ENCODE measurements around the gene DPM3. TPM values are rescaled to one million over a fixed set of nuclear protein-coding genes. Genes with fewer than 3 reads are reported as not detected.

DPM3 gene
- total RNA-seq, 1 donor from 2014 or later: 49.7 TPM

DNA sequence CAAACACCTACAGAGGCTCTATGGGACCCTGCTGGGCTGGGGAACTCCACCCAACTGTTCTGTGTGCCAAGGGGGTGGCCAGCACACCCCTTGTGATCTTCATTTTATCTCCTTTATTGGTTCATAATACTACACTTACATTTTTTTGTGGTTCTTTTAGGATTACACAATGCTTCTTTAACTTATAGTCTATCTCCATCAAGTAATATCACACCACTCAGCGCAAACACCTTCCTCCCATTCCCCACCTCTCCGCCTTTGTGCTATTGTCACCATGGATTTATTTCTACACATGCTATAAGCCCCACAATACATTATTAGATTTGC is 45.7 kb downstream of the DPM3 start:
- peaks cover 33% of the 10 kb centered on the region for H3K4me1 Mint-ChIP-seq
- peak overlapping the region; percentile 33 for H3K27ac Mint-ChIP-seq
- H3K9me3 Mint-ChIP-seq: no peaks in the 10 kb centered on the region
- no peak overlapping the region for H3K4me3 Mint-ChIP-seq
- DNase-seq (ENCODE audit: low spot score in 2 of 2, unreplicated experiment in 2 of 2): no peak
- peaks cover 1% of the 10 kb centered on the region for H3K27me3 Mint-ChIP-seq (ENCODE audit: low read depth)
- H3K36me3 Mint-ChIP-seq: no peaks in the 10 kb centered on the region
- TF ChIP-seq, protein P1, sequence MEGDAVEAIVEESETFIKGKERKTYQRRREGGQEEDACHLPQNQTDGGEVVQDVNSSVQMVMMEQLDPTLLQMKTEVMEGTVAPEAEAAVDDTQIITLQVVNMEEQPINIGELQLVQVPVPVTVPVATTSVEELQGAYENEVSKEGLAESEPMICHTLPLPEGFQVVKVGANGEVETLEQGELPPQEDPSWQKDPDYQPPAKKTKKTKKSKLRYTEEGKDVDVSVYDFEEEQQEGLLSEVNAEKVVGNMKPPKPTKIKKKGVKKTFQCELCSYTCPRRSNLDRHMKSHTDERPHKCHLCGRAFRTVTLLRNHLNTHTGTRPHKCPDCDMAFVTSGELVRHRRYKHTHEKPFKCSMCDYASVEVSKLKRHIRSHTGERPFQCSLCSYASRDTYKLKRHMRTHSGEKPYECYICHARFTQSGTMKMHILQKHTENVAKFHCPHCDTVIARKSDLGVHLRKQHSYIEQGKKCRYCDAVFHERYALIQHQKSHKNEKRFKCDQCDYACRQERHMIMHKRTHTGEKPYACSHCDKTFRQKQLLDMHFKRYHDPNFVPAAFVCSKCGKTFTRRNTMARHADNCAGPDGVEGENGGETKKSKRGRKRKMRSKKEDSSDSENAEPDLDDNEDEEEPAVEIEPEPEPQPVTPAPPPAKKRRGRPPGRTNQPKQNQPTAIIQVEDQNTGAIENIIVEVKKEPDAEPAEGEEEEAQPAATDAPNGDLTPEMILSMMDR (IDR thresholded peaks at IDR 0.05; ENCODE audit: unreplicated experiment): no peak

DNA sequence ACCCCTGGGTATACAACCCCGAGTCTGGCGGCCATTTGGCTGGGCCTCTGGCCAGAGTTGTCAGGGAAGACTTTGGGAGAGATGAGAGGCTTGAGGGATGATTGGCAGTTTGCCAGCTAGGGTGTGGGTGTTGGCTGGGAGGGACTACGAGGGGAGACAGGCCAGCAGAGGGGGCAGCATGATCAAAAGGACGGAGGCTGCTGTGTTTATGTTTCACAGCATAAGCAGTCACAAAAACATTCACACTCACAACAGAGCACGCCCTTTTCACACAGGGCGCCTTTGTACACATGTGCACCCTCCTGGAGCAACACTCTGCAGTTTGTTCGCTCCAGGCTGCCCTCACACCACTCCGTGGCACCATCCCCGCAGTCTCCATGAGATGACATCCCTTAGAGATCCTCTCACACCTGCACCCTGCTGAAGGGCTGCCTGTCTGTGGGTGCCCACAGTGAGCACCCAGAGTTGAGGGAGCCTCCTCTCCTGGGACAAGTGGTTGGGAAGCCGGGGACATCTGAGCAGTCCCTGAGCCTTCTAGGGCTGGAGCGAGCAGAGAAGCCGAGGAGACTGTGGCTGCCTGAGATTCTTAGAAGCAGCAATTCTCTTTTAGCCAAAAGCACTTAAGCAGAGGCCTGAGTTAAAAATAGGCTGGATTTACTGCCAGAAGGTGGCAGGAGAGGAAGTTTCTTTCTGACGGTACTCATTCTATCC is 46.3 kb downstream of the DPM3 start:
- peak; percentile 59 to 74 for DNase-seq (ENCODE audit: low spot score in 2 of 2, unreplicated experiment in 2 of 2)
- Mint-ChIP-seq H3K4me1 (peaks cover 33% of the 10 kb centered on the region), H3K4me3 (no peak overlapping the region), H3K27ac (peak overlapping the region; percentile 93), H3K27me3 (ENCODE audit: low read depth) (peaks cover 1% of the 10 kb centered on the region), H3K36me3 (no peaks in the 10 kb centered on the region), H3K9me3 (no peaks in the 10 kb centered on the region)
- TF ChIP-seq, protein P1 (IDR thresholded peaks at IDR 0.05; ENCODE audit: unreplicated experiment): peak; percentile 18

DNA sequence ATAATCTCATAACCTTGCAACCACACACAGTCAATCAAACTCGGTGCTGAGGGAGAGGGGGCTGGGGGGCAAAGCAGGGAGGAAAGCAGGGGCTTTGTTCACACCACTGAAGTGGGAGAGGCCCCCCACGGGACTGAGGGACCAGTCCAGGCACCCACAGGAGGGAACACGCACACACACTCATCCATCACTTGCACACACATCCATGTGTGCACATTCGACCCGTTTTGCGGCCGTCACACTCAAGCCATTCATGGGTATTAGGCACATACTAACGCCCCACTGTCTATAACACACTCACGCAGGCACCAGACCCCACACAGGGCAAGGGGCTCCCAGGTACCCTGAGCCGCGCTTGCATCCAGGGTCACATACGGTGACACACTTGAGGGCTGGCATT is 47.7 kb downstream of the DPM3 start:
- Mint-ChIP-seq H3K9me3 (no peaks in the 10 kb centered on the region), H3K27ac (peak overlapping the region; percentile 56), H3K4me3 (no peak overlapping the region), H3K4me1 (peaks cover 33% of the 10 kb centered on the region), H3K27me3 (ENCODE audit: low read depth) (no peaks in the 10 kb centered on the region), H3K36me3 (no peaks in the 10 kb centered on the region)
- TF ChIP-seq, protein P1 (IDR thresholded peaks at IDR 0.05; ENCODE audit: unreplicated experiment): no peak
- DNase-seq (ENCODE audit: low spot score in 2 of 2, unreplicated experiment in 2 of 2): no peak

DNA sequence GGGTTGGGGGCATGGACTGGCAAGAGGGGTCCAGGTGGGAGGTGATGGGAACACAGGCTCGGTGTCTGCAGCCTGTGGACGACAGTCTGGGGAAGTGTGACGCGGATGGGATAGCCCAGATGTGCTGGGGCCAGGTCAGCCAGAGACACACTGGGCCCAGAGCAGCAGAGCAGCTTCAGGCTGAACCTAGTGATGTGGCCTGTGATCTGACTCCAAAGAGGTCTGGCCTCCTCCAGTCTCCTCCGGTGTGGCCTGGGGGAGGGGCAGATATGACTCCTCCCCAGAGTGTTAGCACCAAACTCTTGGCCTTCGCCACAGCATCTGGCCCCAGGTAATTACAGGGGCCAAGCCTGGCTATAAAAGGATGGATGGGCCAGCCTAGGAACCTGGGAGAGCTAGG is 48.2 kb downstream of the DPM3 start:
- Mint-ChIP-seq H3K27me3 (ENCODE audit: low read depth) (no peaks in the 10 kb centered on the region), H3K9me3 (no peaks in the 10 kb centered on the region), H3K4me3 (no peak overlapping the region), H3K36me3 (no peaks in the 10 kb centered on the region), H3K27ac (no peak overlapping the region), H3K4me1 (peaks cover 33% of the 10 kb centered on the region)
- TF ChIP-seq, protein P1 (IDR thresholded peaks at IDR 0.05; ENCODE audit: unreplicated experiment): no peak
- no peak for DNase-seq (ENCODE audit: low spot score in 2 of 2, unreplicated experiment in 2 of 2)

DNA sequence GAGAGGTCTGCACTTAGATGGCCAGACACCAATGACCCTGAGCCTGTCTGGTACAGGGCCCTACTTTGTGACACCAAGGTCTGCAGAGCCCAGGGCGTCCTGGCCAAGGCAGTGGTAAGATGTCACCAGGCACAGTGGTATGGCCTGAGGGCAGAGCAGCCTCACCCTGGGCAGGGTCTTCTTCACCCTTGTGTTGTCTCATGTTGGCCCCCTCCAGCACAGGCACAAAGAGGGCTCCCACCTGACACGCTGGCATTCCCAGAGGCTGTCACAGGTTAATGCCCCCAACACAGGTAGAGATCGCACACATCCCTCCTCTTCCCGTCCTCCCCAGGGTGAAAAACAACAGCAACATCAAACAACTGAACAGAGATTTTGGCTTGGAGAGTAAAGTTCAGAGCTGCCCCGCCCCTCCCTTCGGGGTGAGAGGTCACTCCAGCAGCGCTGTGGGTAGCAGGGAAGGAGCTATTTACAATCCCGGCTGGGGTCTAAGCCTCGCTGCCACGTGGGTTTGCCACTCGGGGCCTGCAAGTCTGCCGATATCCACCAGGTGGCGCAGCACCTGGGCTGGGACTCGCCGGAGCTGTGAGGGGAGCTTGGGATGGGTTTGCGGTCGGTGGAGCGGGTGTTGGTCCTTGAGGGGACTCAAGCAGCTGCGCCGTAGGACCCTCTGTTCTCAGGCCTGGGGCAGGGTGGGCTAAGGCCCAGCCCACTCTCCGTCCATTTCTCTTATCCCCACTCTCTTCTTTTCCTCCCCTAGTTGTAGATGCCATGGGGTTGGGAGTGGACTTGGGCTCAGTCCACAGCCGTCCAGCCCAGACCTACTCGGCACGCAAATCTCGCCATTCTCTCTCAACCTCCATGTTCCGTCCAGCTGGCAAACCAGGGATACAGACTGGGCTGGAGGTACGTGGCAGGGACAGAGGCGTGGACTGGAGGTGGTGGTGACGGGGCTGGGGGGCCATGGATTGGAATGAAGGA is 49.0 kb downstream of the DPM3 start:
- H3K4me1 Mint-ChIP-seq: peaks cover 33% of the 10 kb centered on the region
- no peak overlapping the region for H3K27ac Mint-ChIP-seq
- no peaks in the 10 kb centered on the region for H3K36me3 Mint-ChIP-seq
- peak; percentile 69 to 95 for DNase-seq (ENCODE audit: low spot score in 2 of 2, unreplicated experiment in 2 of 2)
- H3K9me3 Mint-ChIP-seq: no peaks in the 10 kb centered on the region
- no peak overlapping the region for H3K4me3 Mint-ChIP-seq
- TF ChIP-seq, protein P1 (IDR thresholded peaks at IDR 0.05; ENCODE audit: unreplicated experiment): peak; percentile 98
- no peaks in the 10 kb centered on the region for H3K27me3 Mint-ChIP-seq (ENCODE audit: low read depth)

Other genes with a start within 250 kb of the DPM3 start
- 19.7 to 21.2 TPM (median 20.5 TPM) in 3 replicates for gene PMVK, start 203.8 kb downstream of the DPM3 start, total RNA-seq
- gene PBXIP1, start 184.4 kb downstream of the DPM3 start, total RNA-seq: 53.8 to 56.2 TPM (median 56.2 TPM) in 3 replicates
- gene PYGO2, start 178.7 kb downstream of the DPM3 start, total RNA-seq: 43.8 to 47.3 TPM (median 44.6 TPM) in 3 replicates
- gene SHC1, start 169.8 kb downstream of the DPM3 start, total RNA-seq: 115 to 132 TPM (median 117 TPM) in 3 replicates
- gene CKS1B, start 165.8 kb downstream of the DPM3 start, total RNA-seq: 64.0 to 70.9 TPM (median 68.2 TPM) in 3 replicates
- gene FLAD1, start 157.2 kb downstream of the DPM3 start, total RNA-seq: 46.8 to 49.6 TPM (median 48.3 TPM) in 3 replicates
- 0.49 to 1.3 TPM (median 0.87 TPM) in 3 replicates for gene LENEP, start 146.9 kb downstream of the DPM3 start, total RNA-seq
- 19.9 to 21.7 TPM (median 21.7 TPM) in 3 replicates for gene ZBTB7B, start 137.7 kb downstream of the DPM3 start, total RNA-seq
- gene DCST2, start 106.8 kb downstream of the DPM3 start, total RNA-seq: 1.8 to 2.9 TPM (median 1.9 TPM) in 3 replicates
- 0.58 TPM in 1 of 3 replicates, not detected in the others for gene DCST1, start 106.7 kb downstream of the DPM3 start, total RNA-seq
- gene ADAM15, start 89.2 kb downstream of the DPM3 start, total RNA-seq: 32.7 to 36.1 TPM (median 36.1 TPM) in 3 replicates
- gene EFNA4, start 76.8 kb downstream of the DPM3 start, total RNA-seq: 30.8 to 31.2 TPM (median 30.9 TPM) in 3 replicates
- gene EFNA3, start 61.7 kb downstream of the DPM3 start, total RNA-seq: 14.6 to 17.8 TPM (median 15.4 TPM) in 3 replicates
- gene EFNA1, start 12.7 kb downstream of the DPM3 start, total RNA-seq: 92.4 to 94.8 TPM (median 93.1 TPM) in 3 replicates
- 25.6 to 33.5 TPM (median 25.9 TPM) in 3 replicates for gene SLC50A1, start 4.7 kb downstream of the DPM3 start, total RNA-seq
- 120 to 143 TPM (median 123 TPM) in 3 replicates for gene KRTCAP2, start 32.8 kb upstream of the DPM3 start, total RNA-seq
- gene TRIM46, start 33.3 kb upstream of the DPM3 start, total RNA-seq: 5.7 to 6.6 TPM (median 6.3 TPM) in 3 replicates
- gene THBS3, start 67.4 kb upstream of the DPM3 start, total RNA-seq: 53.1 to 57.9 TPM (median 54.0 TPM) in 3 replicates
- gene MTX1, start 68.2 kb upstream of the DPM3 start, total RNA-seq: 33.9 to 35.7 TPM (median 33.9 TPM) in 3 replicates
- 51.9 to 56.1 TPM (median 56.0 TPM) in 3 replicates for gene ENTREP3, start 115.0 kb upstream of the DPM3 start, total RNA-seq
- 46.8 to 50.5 TPM (median 49.8 TPM) in 3 replicates for gene SCAMP3, start 121.8 kb upstream of the DPM3 start, total RNA-seq
- gene CLK2, start 133.0 kb upstream of the DPM3 start, total RNA-seq: 104 to 108 TPM (median 105 TPM) in 3 replicates
- 12.9 to 13.6 TPM (median 13.1 TPM) in 3 replicates for gene HCN3, start 136.9 kb upstream of the DPM3 start, total RNA-seq
- gene PKLR, start 160.9 kb upstream of the DPM3 start, total RNA-seq: 0.11 TPM in 1 of 3 replicates, not detected in the others
- 153 to 166 TPM (median 162 TPM) in 3 replicates for gene FDPS, start 168.3 kb upstream of the DPM3 start, total RNA-seq
- 55.0 to 57.0 TPM (median 55.5 TPM) in 3 replicates for gene RUSC1, start 180.4 kb upstream of the DPM3 start, total RNA-seq

Data from mesothelial cell of epicardium (in vitro differentiated cells).